ACHN (cell line): ENCODE results near the gene HLA-DQA1.
"Not testable (repeated sequence)": the region's sequence is repeated elsewhere in the genome, so short reads cannot be mapped to it uniquely, and the experiment has no call there.

Experiments used
- DNase-seq: peaks from one replicate; pipeline ENCODE4 v3.0.0-alpha.2; 2015
- in situ Hi-C: cut with HindIII; loops from 2 replicates; pipeline ENCODE4 v1.10.0; 2017; ENCODE audit warnings: low sequenced_read_pairs, low pct_ligation_motif_present, low pct_unique_long_range_greater_than_20kb

The HLA-DQA1 gene

DNA sequence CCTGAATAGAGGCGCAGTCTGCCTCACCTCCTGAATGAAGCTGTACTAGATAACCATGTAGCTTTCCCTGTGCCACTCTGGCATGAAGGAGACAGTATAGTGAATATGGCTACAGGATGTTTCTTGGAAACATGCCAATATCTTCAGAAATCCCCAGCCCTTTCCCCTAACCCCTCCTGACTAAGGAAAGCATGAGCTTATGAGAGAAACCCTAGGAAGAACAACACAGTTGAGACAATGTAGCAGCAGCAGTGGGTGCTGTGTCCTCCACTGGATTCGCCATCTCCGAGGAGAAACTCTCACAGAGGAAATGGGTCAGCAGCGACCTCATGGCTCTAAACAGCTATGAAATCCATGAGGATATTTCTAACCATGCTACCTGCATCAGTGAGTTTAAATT lies 6.7 kb downstream of the HLA-DQA1 start:
- in situ Hi-C loops = no loop called here
- DNase-seq = no peak

DNA sequence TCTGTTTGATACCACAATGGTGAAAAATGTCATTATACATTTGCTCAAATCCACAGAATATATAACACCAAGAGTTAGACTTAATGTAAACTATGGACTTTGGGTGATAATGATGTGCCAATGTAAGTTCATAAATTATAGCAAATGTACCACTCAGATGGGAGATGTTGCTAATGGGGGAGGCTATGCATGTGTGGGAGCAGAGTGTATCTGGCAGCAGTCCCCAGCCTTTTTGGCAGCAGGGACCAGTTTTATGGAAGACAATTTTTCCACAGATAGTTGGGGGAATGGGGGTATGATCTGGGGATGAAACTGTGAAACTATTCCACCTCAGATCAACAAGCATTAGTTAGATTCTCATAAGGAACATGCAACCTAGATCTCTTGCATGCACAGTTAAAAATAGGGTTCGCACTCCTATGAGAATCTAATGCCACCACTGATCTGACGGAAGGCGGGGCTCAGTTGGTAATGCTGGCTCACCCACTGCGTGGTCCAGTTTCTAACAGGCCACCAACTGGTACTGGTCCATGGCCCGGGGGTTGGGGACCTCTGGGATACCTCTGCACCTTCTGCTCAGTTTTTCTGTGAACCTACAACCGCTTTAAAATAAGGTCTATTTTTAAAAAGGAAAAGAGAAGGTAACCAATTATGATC lies 8.0 kb downstream of the HLA-DQA1 start:
- no peak for DNase-seq
- in situ Hi-C loops = no loop called here

DNA sequence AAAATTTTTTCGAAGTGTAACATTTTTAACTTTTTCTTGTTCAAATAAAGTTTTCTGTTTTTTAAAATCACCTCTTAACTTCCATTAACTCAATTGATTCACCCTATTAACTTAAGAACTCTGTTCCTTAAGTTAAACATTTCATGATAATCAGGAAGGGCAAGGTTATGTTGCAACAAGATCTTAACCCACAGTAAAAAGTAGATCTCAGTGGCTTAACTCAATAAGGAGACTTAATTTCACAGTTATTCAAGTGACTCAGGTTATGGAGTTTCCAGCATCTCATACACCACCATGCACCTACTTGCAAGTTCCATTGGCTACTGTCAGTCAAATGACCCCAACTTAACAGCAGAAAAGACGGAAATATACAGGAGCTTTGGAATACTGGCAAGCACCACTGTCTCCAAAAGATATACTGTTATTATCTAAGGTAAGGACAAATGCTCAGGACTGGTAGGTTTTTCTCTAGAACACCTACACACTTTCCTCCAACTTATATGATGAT lies 18.1 kb downstream of the HLA-DQA1 start:
- in situ Hi-C loops = no loop called here
- no peak for DNase-seq

DNA sequence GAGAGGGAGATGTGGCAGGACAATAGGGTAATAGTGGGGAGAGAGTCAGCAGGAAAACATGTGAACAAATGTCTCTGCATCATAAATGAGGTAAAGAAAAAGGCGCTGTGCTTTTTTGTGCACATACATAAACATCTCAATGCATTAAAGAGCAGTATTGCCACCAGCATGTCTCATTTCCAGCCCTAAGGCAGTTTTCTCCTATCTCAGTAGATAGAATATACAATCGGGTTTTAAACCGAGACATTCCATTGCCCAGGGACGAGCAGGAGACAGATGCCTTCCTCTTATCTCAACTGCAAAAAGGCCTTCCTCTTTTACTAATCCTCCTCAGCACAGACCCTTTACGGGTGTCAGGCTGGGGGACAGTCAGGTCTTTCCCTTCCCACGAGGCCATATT lies 20.1 kb downstream of the HLA-DQA1 start:
- in situ Hi-C loops, DNase-seq: not testable (repeated sequence)

DNA sequence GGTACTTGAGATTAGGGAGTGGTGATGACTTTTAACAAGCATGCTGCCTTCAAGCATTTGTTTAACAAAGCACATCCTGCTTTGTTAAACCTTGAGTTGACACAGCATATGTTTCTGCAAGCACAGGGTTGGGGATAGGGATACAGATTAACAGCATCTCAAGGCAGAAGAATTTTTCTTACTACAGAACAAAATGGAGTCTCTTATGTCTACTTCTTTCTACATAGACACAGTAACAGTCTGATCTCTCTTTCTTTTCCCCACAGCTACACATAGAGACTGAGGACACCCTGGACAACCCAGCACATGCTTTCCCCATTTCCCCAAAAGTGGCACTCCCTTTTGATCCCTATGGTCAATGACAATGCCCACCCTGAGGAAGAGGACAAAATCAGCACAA lies 20.6 kb downstream of the HLA-DQA1 start:
- in situ Hi-C loops, DNase-seq: not testable (repeated sequence)

DNA sequence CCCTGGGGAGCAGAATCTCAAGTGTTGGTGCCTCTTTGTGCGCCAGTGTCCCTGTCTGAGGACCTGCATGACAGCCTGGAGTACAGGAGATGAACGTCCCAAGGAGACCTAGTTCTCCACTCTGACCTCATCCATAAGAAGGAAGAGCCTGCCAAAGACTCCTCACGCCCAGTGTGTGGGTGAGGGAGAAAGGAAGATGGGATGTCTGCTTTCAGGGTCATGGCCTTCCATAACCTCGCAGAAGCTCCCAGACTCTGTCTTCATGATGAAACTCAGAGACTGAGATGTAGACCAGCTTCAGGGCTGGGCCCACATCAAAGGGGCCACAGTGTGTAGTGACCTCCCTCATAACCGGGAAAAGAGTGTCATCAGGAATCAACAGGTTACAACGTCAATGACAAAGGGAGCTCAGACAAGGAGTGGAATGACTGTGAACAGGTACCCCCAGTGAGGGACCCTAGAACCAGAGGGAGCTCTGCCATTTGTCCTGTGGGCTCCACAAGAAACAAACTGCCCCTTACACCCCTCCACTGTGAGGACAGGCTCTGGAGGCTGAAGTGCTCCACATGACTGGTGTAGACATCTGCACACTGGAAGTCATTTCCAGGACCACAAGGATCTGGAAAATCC lies 21.2 kb downstream of the HLA-DQA1 start:
- in situ Hi-C loops = no loop called here
- no peak for DNase-seq

DNA sequence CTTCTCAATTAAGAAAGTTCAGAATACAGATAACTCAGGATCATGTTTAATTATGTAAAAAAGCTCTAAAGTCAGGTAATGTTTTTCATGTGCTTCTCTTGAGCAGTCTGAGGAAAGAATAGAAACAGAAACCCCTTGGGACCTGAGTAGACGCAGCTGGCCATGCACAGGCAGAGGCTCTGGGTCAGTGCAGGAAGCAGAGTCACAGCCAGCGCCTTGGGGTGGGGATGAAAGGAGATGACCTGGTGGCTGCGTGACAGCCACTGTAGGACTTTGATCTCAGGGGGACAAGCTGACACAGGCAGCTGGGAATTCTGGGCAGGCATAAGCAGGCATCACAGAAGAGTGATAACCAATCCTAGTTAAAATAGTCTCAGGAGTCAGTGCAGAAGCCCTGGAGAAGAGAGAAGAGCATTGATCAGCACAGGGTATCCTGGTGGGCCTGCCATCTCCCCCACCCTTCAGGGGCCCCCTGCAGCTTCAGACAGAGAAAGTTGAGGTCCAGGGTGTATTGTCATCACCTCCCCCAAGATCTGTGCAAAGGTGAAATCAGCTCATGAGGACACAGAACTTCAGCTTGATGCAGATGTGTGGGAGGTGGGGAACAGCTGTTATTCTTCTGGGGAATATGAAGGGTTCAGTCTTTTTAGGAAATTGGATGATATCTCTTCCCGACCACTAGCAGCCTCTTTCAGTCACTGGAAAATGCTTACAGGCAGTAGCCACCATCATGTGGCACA lies 22.8 kb downstream of the HLA-DQA1 start:
- DNase-seq = no peak
- in situ Hi-C loops = no loop called here

DNA sequence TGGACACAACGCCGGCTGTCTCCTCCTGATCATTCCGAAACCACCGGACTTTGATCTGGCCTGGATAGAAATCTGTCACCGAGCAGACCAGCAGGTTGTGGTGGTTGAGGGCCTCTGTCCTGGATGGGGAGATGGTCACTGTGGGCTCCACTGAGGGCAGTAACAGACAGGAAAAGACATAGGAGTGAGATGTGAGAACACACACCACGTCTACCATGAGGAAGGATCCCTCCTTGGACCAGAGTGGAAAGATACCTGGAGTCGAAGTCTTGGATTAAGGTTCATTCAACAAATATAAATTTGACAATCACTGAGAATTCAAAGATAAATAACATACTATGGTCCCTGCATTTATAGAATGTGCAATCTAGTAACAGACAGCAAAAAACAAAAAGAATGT lies 24.9 kb downstream of the HLA-DQA1 start:
- in situ Hi-C loops = no loop called here
- DNase-seq = no peak

DNA sequence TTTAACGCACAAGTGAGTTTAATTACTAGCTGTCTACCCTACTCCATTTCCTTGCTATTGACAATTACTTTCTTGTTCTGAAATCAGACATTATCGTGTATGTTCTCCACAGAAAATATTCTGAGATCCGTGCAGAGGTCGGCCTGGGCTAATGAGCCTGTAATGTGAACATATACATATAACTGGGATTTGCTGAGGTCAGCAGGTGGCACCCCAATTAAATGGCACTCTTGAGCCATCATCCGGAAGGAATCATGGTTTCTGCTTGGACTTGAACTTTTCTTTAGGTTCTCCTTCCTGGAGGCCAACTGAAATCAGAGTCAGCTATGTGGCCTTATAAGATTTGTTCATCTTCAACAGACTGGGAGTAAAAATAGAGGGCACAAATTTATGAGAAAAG lies 25.6 kb downstream of the HLA-DQA1 start:
- DNase-seq = no peak
- in situ Hi-C loops = no loop called here

DNA sequence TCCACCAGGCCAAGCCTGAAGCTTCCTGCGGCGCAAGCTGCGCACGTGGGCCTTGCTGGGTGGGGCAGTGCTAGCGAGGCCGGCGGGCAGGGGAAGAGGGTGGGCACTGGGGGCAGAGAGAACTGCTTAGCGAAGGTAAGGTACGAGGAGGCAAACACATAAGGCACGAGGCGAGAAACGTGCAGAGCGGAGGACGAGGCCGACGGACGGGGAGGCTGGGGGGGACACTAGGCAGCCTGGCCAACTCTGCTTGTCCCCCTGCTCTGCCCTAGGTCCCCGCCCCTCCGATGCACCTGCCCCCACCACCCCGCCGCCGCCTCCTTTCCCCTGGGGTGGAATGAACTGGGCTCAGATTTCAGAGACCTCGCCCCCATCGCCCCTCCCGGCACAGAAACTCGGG lies 27.1 kb downstream of the HLA-DQA1 start:
- in situ Hi-C loops = no loop called here
- no peak for DNase-seq

DNA sequence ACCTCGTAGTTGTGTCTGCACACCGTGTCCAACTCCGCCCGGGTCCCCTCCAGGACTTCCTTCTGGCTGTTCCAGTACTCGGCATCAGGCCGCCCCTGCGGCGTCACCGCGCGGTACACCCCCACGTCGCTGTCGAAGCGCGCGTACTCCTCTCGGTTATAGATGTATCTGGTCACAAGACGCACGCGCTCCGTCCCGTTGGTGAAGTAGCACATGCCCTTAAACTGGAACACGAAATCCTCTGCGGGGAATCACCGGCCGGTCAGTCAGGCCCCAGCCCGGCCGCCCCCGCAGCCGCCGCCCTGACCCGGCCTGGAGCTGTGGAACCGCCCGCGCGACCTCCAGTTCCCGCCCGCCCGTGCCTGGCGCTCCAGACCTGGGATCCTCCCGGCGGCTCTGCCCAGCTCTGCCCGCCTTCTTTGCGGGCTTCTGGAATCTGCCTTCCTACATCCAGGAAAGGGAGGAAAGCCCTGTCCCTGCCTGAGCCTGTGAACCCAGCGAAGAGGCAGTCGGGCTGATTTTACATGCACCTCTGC lies 27.7 kb downstream of the HLA-DQA1 start:
- DNase-seq = no peak
- in situ Hi-C loops = no loop called here

DNA sequence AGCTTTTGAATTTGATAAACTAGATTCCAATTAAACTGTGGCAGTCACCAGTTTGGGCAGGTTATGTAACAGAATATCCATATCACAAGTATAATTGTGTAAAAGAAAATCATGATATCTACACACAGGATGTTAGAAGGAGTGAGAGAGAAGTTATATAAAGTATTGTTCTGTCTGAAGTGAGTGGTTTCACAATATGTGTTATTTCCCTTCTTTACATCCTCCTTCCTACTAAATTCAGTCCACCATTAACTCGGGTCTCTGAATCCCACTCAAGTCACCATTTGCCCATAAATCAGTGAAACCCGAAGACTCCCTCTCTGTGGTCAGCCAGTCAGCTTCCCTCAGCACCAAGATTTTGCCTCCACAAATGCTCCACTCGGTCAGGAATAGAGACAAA lies 28.5 kb downstream of the HLA-DQA1 start:
- DNase-seq = no peak
- in situ Hi-C loops = no loop called here

DNA sequence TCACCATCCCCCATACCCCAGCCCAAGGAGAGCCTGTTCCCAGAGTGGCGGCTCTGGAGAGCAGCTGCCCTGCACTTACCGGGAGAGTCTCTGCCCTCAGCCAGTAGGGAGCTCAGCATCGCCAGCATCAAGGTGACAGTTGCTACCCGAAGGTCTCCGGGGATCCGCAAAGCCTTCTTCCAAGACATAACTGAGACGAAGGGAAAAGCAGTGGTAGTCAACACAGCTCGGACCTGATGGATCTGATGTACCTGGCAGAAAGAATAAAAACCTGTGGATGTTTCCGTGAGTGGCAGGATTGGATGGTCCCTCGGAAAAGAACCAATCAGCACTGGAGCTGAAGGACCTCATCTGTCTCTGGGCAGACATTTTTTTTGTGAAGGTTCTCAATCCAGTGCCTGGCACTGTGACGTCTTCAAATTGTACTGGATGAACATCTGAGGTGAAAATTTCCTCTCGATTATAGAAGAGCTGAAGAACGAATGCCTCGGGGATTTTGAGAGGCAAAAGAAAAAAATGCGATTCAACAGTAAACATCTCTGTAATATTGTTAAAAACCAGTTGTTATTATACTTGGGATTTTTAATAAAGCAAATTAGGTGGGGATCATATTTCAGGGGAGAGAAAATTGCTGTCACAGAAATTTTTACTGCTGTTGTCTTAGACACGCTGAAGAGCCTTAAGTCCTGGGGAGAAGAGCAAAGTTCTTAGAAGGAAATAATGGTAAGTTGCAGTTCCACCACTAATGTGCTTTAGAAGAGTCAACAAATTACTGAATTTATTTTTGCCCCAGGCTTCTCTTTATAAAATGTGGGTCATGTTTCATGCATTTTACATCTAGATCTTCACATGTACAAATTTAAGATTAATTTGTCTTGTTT lies 29.5 kb downstream of the HLA-DQA1 start, which contains the start of gene HLA-DQB1:
Gene HLA-DQB1, minus strand, starts transcription at position 238 of the 881 bp plus-strand sequence. Its CDS starts 50 bp downstream, at position 188.
- DNase-seq = peak; percentile 77
- in situ Hi-C loops = no loop called here

DNA sequence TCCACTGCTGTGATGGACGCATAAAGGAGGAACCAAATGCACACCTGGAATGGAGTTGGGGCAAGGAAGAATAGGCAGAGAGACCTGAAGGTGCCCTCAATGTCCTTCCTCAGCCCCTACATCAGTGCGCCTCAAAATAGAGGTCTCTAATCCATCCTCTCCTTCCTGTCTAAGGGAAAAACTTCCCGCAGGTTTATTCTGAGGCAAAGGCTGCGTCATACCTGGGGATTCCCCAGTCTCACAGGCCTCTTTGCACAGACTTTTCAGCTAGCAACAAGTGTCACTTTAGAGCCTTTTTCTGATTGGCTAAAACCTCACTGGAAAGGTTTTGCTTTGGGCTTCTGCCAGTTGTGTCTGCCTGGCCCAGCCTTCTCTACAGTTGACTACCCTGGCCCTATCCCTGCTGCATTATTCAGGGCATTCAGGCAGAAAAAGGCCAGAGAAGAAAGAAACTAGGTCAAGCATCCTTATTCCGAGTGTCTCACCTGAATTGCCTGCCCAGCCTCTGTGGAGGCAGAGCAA lies 31.1 kb downstream of the HLA-DQA1 start:
- in situ Hi-C loops = no loop called here
- peak; percentile 82 for DNase-seq

DNA sequence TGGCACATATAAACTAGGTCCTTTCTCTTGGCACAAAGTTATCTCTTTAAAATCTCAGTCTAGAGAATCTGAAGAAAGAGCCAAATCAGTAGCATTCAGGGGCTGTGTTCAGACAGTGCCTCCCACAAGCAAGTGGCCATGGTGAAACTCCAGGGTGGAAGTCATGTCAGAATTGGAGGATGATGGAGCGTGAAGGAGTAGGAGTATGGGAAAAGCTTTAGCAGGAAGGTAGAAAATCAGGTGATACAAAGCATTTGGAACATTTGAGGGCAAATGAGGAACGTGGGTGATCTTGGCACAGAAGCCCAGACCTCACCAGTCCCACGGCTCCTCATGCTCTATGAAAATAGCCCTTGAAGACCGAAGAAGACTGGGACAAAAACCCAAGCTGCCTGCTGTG lies 32.0 kb downstream of the HLA-DQA1 start:
- in situ Hi-C loops = no loop called here
- no peak for DNase-seq

DNA sequence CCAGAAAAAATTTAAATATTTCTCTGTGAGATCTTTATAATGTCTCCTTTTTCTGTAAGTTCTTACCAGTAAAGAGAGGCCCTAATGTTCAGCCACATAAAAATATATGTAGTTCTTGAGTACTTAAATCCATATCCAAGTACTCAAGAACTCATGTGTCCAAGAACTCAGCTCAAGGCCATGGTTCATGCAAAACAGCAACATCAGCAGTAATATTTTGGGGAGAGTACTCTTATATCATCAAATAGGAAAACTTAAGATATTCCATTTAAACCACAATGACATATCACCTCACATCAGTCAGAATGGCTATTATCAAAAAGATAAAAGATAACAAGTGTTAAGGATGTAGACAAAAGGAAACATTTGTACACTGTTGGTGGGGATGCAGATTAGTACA lies 32.7 kb downstream of the HLA-DQA1 start:
- no peak for DNase-seq
- in situ Hi-C loops = no loop called here

DNA sequence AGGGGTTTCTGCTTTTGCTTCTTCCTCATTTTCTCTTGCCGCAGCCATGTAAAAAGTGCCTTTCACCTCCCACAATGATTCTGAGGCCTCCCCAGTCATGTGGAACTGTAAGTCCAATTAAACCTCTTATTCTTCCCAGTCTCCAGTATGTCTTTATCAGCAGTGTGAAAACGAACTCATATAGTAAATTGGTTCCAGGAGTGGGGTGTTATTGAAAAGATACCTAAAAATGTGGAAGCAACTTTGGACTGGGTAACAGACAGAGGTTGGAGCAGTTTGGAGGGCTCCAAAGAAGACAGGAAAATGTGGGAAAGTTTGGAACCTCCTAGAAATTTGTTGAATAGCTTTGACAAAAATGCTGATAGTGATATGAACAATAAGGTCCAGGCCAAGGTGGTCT lies 34.7 kb downstream of the HLA-DQA1 start:
- in situ Hi-C loops, DNase-seq: not testable (repeated sequence)

DNA sequence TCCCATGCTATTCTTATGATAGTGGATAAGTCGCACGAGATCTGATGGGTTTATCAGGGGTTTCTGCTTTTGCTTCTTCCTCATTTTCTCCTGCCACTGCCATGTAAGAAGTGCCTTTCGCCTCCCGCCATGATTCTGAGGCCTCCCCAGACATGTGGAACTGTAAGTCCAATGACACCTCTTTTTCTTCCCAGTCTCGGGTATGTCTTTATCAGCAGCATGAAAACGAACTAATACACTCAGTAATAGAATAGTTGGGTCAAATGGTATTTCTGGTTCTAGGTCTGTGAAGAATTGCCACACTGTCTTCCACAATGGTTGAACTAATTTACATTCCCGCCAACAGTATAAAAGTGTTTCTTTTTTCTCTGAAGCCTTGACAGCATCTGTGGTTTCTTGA lies 36.9 kb downstream of the HLA-DQA1 start:
- DNase-seq, in situ Hi-C loops: not testable (repeated sequence)
